ENCODE measurements around the gene CLCN1. TPM values are rescaled to one million over a fixed set of nuclear protein-coding genes. Genes with fewer than 3 reads are reported as not detected.

The CLCN1 gene
- total RNA-seq, 1 donor from 2014 or later = not detected

DNA sequence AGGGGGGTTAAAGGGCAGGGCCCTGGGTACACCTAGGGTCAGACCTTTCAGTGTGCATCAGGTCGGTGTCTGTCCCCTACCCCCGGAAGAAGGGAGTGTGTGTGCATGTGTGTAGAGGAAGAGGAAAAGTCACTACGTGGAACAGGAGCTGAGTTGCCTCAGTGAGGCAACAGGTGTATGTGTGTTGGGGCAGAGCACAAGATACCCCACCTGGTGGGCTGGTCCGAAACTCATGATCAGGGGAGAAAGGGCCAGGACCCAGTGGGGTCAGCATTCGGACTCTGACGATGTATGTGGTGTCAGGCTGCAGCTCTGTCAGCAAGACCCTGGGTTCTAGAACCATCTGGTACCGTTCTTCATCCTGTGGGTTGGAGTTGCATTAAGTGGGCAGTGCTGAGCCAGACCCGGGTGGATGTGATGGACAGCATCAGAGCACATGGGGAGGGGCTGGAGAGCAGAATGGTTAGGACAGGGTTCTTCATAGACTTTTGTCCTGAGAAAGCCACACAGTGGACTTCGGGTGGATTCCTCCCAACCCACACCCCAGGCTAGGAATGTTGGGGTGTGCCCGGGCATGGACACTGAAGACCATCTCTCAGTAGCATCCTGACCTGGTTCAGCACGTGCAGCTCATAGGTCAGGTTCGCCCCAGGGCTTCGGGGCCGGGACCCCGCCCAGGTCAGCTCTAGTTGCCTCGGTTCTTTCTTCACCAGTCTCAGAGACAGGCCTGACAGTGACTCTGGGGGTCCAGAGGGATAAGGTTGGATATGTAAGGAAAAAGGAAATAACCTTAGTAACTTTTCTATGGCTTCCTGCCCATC lies 82.0 kb downstream of the CLCN1 start:
- Mint-ChIP-seq H3K27ac (ENCODE audit: unreplicated experiment) (no peak overlapping the region), H3K27me3 (ENCODE audit: unreplicated experiment) (peaks cover 13% of the 10 kb centered on the region), H3K9me3 (ENCODE audit: unreplicated experiment) (no peaks in the 10 kb centered on the region), H3K36me3 (ENCODE audit: low read depth, unreplicated experiment) (peaks cover 8% of the 10 kb centered on the region), H3K4me3 (ENCODE audit: unreplicated experiment) (peak overlapping the region; percentile 51), H3K4me1 (ENCODE audit: unreplicated experiment) (peaks cover 8% of the 10 kb centered on the region)
- DNase-seq (ENCODE audit: low spot score) = no peak
- TF ChIP-seq CTCF (IDR thresholded peaks at IDR 0.05; ENCODE audit: unreplicated experiment) = no peak

DNA sequence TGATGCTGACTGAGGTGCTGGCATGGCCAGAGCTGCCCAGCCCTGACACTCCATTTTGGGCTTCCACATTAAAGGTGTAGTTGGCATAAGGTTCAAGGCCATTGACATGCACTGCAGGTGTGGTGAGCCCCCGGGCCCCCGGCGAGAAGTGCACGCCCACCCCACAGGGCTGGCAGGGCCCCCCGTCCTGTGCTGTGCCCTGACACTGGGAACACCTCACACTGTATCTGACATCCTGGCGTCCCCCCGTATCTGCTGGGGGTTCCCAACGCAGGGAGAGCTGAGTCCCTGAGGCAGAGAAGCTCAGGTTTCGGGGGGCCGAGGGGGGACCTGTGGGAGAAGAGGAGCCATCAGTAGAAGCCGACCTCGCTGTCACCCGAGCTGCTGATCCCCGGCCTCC lies 82.7 kb downstream of the CLCN1 start:
- TF ChIP-seq CTCF (IDR thresholded peaks at IDR 0.05; ENCODE audit: unreplicated experiment) = no peak
- peaks cover 12% of the 10 kb centered on the region for H3K27me3 Mint-ChIP-seq (ENCODE audit: unreplicated experiment)
- no peak for DNase-seq (ENCODE audit: low spot score)
- H3K36me3 Mint-ChIP-seq (ENCODE audit: low read depth, unreplicated experiment) = peaks cover 8% of the 10 kb centered on the region
- H3K4me1 Mint-ChIP-seq (ENCODE audit: unreplicated experiment) = peaks cover 8% of the 10 kb centered on the region
- H3K27ac Mint-ChIP-seq (ENCODE audit: unreplicated experiment) = no peak overlapping the region
- H3K9me3 Mint-ChIP-seq (ENCODE audit: unreplicated experiment) = no peaks in the 10 kb centered on the region
- H3K4me3 Mint-ChIP-seq (ENCODE audit: unreplicated experiment) = no peak overlapping the region

DNA sequence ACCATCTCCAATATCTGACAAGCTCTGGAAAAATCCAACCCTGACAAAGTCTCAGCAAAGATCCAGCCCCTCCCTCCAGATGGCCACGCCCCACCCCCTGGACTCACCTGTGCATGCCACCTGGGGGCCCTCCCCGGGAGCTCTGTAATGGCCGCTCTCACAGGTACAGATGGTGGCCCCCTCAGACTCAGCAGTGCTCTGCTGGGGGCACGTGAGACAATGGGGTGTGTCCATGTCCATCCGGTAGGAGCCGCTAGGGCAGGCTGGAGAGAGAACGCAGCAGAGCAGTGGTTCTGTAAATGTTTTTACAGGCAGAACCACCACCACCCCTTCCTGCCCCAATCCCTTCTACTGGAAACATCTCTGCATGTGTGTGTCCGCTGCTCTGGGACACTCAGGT lies 83.2 kb downstream of the CLCN1 start:
- no peak overlapping the region for H3K27ac Mint-ChIP-seq (ENCODE audit: unreplicated experiment)
- no peak for DNase-seq (ENCODE audit: low spot score)
- H3K4me3 Mint-ChIP-seq (ENCODE audit: unreplicated experiment) = no peak overlapping the region
- no peak for TF ChIP-seq CTCF (IDR thresholded peaks at IDR 0.05; ENCODE audit: unreplicated experiment)
- peaks cover 8% of the 10 kb centered on the region for H3K4me1 Mint-ChIP-seq (ENCODE audit: unreplicated experiment)
- H3K36me3 Mint-ChIP-seq (ENCODE audit: low read depth, unreplicated experiment) = peaks cover 8% of the 10 kb centered on the region
- peaks cover 8% of the 10 kb centered on the region for H3K27me3 Mint-ChIP-seq (ENCODE audit: unreplicated experiment)
- no peaks in the 10 kb centered on the region for H3K9me3 Mint-ChIP-seq (ENCODE audit: unreplicated experiment)

DNA sequence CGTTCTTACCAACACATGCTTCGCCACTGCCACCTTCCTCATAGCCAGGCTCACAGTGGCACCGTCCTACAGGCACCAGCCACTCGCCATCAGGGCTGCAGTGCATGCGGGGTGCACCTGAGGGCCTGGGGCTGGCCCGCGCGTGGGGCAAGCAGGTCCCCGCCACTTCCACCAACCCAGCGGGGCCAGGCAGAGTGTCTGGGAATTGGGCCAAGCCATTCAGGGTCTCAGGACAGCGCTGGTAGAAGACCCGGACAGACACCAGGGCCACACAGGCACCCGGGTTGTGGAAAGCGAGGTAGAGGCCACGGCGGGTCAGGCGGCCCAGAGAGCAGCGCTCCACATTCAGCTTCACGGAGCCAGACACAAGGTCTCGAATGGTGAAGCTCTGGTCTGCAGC lies 83.7 kb downstream of the CLCN1 start:
- no peak for DNase-seq (ENCODE audit: low spot score)
- Mint-ChIP-seq H3K9me3 (ENCODE audit: unreplicated experiment) (no peaks in the 10 kb centered on the region), H3K27ac (ENCODE audit: unreplicated experiment) (no peak overlapping the region), H3K36me3 (ENCODE audit: low read depth, unreplicated experiment) (peaks cover 8% of the 10 kb centered on the region), H3K27me3 (ENCODE audit: unreplicated experiment) (peaks cover 6% of the 10 kb centered on the region), H3K4me3 (ENCODE audit: unreplicated experiment) (no peak overlapping the region), H3K4me1 (ENCODE audit: unreplicated experiment) (peaks cover 8% of the 10 kb centered on the region)
- TF ChIP-seq CTCF (IDR thresholded peaks at IDR 0.05; ENCODE audit: unreplicated experiment) = no peak

- Mint-ChIP-seq H3K27me3 (ENCODE audit: unreplicated experiment) (peaks cover 5% of the 10 kb centered on the region), H3K4me1 (ENCODE audit: unreplicated experiment) (peaks cover 4% of the 10 kb centered on the region), H3K9me3 (ENCODE audit: unreplicated experiment) (no peaks in the 10 kb centered on the region), H3K4me3 (ENCODE audit: unreplicated experiment) (no peak overlapping the region), H3K27ac (ENCODE audit: unreplicated experiment) (no peak overlapping the region), H3K36me3 (ENCODE audit: low read depth, unreplicated experiment) (peaks cover 8% of the 10 kb centered on the region)
- DNase-seq (ENCODE audit: low spot score) = no peak
- TF ChIP-seq CTCF (IDR thresholded peaks at IDR 0.05; ENCODE audit: unreplicated experiment) = no peak
These were observed 85.4 kb downstream of the CLCN1 start for GRCh38 chr7:143401265-143401664.
